Stimulated activated CD4-positive, alpha-beta T cell treated with anti-CD3 and anti-CD28 coated beads, Interleukin-1b, Interleukin-23, amount 100 ng/mL, for 4 hours (primary cell): ENCODE results near the gene TAS2R40.
"Not testable (repeated sequence)": the region's sequence is repeated elsewhere in the genome, so short reads cannot be mapped to it uniquely, and the experiment has no call there.

Experiments used
- DNase-seq, 2 donors: peaks; one replicate each; pipeline ENCODE4 v3.0.0-alpha.2; 2020; ENCODE audit warnings: low read depth in 2 of 2

The TAS2R40 gene

DNA sequence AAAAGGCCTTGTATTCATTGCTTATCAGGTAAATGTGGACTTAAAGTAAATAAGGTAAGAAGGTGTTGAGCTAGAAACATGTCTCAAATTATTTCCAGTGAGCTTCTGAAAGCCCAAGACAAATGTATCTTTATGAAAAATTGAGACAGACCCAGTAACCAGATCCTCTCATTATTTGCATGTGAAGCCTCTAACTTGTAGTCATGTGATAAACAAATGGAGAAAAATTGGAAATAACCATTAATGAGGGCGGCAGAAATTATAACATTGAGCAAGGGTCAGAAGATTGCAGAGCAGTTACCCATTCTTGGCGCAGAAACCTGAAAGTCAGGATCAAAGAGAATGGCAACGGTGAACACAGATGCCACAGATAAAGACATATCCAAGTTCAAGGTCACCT is at the start of gene TAS2R40:
TAS2R40 (plus strand) TSS at position 301 of the 400 bp plus-strand sequence; CDS start at position 343, 42 bp downstream.
- DNase-seq: no peak

DNA sequence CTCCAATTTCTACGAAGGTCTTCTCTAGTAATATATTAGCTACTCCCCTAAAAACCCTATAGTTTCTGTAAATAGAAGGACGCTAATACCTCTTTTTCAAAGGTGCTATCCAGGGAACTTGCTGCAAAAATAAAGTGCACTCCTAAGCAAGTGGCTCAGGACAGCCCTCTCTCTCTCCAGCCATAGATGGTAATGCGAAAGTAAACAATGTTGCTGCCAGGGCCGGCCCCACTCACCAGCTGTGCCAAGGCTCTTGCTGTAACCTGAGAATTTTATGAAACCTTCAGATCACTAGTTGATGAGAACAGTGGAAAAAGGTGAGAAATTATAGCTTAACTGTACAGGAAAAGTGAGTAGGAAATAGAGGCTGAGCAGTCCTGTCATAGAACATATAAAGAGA is 49.5 kb upstream of the TAS2R40 start:
- no peak for DNase-seq

DNA sequence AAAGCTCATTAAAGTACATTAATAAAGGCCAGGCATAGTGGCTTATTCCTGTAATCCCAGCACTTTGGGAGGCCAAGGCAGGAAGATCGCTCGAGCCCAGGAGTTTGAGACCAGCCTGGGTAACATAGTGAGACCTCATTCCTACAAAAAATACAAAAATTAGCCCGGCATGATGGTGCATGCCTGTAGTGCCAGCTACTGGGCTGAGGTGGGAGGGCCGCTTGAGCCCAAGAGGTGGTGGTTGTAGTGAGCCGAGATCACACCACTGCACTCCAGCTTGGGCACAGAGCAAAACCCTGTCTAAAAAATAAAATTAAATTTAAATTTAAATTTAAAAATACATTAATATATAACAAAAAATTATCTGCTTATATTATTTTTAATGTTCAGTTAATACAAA is 45.7 kb upstream of the TAS2R40 start:
- no peak for DNase-seq

DNA sequence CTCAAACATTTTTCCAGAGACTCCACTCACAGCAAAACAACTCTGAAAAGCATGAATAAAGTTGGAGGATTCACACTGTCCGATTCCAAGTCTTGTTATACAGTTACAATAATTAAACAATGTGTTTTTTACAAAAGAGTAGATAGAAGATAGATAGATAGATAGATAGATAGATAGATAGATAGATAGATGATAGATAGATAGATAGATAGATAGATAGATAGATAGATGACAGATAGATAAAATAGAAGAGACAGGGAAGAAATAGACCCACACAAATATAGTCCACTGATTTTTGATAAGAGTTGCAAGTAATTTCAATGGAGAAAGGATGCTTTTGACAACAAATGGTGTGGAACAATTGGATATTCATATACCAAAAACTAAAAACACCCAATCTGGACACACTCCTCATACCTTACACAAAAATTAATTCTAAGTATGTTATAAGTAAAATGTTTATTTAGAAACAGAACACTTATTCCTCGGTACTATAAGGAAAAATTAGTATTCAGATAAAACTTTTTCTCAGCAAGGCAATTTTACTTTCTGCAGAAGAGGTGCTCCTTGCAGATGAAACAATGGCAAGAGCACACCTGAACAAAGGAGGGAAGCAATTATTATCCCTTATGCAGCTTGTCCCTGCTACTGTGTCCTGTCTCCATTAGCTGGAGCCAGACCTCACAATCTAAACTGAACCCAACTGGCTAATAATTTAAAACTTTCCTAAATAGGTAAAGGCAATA is 44.3 kb upstream of the TAS2R40 start:
- DNase-seq: no peak

DNA sequence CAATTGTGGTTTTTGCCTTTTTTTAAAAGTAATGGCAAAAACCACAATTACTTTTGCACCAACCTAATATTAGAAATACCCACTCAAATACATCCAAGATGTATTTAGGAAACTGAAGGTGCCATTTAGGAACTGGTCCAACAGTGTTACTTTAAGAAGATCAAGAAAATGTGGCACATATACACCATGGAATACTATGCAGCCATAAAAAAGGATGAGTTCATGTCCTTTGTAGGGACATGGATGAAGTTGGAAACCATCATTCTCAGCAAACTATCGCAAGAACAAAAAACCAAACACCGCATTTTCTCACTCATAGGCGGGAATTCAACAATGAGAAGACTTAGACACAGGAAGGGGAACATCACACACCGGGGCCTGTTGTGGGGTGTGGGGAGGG is 41.1 kb upstream of the TAS2R40 start:
- DNase-seq: not testable (repeated sequence)

DNA sequence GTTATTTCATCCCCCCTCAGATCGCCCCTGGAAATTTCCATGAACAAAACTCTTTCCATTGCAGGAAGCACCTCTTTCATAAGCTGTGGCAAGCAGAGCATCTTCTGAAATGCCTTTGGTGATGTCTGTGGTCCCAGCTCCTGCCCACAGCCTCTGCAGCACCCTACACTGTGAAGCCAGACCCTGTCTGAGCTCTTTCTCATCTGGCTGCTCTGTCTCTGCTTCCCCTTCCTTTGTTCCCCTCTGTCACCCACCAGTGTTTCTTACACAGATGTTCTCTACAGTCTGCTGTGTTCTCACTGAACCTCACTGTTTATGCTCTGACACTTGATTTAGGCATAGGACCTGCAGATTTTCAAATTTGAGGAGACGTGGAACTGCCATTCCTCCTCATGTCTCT is 40.5 kb upstream of the TAS2R40 start:
- DNase-seq: no peak

DNA sequence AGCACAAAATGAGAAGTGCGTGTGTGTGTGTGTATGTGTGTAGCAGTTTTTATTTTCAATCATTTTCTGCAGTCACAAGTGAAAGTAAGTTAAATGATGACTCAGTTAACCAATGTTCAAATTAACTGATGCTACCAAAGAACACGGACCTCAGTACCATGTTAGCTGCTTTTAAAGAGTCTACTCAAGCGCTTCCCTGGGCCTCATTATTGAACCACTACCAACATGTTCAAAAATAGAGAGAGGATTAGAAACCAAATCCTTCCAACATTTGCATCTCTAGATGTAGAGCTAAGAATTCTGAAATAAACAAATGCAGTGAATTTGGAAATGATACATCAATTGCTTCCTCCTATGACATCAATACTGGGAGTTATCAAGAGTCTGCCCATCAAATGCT is 38.8 kb upstream of the TAS2R40 start, which contains the start of gene TAS2R39:
TAS2R39 (plus strand) TSS at position 396 of the 400 bp plus-strand sequence; CDS start at position 396, 0 bp downstream.
- DNase-seq: no peak

DNA sequence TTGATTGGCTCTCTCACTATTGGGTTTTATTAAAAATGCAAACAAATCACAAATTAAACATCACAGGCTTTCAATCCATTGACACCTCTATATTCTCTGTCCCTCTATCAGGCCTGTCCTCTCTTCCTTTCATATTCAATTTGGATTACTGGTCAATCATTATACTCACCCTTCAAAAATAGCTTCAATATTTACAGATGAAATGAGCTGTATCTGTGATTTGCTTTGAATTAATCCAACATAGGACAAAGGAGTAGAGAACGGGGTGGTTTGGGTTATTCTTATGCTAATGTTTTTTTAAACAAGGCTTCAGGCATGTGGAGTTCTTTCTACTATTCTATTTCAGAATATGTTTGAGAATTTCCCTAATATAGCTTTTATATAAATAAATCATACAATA is 36.3 kb upstream of the TAS2R40 start:
- no peak for DNase-seq

DNA sequence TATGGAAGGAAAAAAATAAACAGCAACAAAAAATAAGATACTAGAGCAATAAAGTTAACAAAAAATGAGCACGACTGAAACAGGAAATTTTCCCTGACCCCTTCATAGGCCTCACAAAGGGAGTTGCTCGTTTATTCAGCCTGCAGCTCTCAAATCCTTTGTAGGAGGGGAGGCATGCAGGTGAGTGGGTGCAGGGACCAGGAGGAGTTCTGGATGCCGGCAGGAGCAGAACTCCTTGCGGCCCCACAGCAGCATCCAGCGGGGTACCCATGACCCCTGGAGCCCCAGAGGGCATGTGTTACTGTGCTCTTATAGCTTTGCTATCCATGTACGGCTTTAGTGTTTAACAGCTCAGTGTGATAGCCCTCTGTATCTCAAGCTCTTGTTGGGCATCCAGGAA is 32.8 kb upstream of the TAS2R40 start:
- no peak for DNase-seq

DNA sequence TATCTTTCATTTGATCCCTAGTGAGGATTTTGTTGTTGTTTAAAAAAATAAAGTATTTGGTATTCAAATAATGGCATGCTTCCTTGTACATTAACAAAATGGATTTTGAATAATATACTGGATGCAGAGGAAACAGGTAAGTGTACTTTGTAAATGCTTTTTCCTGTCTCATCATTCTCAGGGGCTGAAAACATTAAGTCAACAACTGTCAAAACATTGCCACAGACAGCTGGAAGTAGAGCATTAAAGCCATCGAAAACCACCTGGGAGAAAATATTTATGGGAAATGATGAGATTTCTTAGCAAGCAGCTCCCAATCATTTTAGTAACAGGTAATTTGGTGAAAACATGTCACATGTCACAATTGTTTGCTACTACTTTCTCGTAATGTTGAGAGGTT is 28.0 kb upstream of the TAS2R40 start:
- no peak for DNase-seq

DNA sequence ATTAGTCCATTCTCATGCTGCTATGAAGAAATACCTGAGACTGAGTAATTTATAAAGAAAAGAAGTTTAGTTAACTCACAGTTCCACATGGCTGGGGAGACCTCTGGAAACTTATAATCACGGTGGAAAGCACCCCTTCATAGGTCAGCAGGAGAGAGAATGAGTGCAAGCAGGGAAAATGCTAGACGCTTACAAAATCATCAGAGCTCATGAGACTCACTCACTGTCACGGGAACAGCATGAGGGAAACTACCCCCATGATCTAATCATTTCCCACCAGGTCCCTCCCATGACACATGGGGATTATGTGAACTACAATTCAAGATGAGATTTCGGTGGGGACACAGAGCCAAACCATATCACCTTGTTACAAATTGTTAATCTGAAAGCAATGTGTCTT is 22.8 kb upstream of the TAS2R40 start:
- no peak for DNase-seq

DNA sequence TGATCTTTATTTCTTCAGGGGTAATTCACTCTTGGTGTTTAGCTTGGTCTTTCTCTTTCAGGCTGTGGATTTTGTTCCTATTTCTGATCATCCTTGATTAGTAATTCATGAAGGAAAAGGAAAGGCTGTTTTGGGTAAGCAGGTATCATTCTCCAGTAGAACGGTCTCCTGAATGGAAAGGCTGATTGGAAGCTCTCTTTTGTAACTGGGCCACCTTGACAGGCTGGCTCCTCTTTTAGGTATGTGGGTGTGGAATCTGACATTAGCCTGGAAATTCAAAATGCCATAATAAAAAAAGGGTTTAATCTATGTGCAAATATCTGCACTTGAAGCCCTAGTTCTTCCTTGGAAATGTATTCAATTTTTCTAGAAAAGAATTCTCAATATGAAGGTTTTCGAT is 19.7 kb upstream of the TAS2R40 start:
- no peak for DNase-seq

DNA sequence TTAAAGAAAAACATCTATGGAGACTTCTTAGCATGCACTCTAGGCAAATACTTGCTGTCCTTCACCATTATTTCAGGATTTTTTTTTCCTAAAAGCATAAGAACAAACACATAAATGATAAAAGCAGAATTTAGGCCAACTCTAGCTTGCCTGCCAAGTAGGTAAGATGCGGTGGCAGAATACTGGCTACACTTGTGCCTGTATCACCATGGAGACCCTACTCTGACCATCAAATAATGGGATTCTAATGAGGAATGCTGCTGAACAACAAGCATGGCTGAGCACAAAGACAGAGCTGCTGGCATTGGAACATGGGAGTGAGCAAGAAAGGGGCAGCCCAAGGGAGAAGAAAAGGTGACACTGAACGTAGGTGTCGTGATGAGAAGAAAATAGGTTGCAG is 18.5 kb upstream of the TAS2R40 start:
- no peak for DNase-seq

DNA sequence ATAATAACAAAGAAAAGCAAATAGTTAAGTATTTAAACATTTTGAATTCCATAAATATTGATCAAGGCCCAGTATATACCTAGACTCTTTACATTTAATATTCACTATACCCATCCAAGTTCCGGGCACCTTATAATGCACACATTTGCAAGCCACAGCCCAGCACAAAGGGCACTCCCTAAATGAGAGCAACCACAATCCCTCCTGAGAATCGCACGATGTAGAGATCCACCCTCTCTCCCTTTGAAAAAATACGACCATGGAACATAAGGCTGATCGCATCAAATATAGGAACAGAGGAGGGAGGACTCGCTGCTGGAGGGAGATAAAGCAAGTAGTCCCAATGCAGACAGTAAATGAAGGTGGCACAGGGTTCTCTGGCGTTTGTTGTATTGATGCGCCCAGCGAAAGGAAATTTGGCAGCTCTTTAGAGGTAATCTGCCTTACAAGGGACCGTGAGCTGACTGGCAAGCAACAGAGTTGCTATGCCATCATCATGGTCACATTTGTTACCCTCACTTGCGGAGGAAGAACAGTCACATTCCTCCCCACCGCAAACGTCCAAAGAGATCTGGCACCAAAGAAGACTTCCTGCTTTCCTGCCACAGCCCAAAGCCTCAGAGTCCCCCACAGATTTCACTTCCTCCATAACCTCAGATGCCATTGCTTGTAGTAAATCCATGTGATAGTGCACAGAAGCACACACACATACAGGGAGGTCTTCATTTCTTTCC is 16.1 kb upstream of the TAS2R40 start:
- DNase-seq: no peak

DNA sequence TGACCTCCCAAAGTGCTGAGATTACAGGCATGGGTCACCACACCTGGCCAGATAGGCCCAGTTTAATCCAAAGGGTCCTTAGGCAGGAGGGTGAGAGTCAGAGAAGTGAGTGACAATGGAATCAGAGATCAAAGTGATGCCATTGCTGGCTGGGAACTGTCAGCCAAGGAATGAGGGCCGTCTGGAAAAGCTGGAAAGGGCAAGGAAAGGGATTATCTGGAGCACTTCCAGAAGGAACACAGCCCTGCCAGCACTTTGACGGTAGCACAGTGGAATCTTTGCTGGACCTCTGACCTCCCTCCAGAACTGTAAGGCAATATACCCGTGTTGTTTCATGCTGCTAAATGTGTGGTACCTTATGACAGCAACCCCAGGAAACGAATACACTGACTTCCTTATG is 11.3 kb upstream of the TAS2R40 start:
- DNase-seq: no peak

DNA sequence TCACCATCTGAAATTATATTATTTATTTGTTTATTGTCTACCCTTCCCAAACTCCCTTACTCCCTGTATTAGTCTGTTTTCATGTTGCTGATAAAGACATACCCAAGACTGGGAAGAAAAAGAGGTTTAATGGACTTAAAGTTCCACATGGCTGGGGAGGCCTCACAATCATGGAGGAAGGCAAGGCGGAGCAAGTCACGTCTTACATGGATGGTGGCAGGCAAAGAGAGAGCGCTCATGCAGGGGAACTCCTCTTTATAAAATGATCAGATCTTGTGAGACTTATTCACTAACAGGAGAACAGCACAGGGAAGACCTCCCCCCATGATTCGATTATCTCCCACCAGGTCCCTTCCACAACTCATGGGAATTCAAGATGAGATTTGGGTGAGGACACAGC is 8.4 kb upstream of the TAS2R40 start:
- DNase-seq: not testable (repeated sequence)

DNA sequence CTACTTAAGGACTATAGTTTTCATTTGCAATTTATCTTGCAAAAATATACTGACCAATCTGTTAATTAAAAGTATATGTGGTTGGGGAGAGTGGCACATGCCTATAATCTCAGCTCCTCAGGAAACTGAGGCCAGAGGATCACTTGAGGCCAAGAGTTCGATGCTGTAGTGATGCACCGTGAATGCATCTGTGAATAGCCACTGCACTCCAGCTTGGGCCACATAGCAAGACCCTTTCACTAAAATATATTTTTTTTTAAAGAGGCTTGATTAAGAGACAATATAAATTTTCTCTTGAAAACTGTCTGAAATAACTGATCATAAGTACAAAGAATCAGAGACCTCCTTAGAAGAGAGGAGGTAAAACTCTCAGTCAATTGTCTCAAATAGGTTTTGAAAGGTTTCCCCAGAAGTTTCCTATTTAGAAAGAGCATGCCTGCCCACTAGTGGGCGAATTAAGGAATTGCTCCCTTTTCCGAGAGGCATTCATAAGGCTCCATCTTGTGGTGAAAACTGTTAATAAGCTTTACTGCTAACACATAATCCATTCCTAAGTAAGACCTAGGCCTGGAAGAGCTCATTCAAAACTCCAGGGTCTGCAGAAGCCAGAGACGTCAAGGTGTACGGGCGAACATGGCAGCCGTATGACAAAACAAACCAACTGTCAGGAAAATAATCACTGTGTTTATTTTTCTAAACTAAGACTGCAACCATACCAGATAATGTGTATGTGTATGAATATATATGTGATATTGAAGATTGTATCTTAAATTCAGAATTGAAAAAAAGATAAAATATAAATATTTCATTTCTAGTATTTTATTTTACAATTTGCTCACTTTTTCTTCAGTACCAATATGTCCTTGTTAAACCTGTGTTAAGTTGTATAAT is 6.8 kb upstream of the TAS2R40 start:
- peak; percentile 17 to 47 for DNase-seq

DNA sequence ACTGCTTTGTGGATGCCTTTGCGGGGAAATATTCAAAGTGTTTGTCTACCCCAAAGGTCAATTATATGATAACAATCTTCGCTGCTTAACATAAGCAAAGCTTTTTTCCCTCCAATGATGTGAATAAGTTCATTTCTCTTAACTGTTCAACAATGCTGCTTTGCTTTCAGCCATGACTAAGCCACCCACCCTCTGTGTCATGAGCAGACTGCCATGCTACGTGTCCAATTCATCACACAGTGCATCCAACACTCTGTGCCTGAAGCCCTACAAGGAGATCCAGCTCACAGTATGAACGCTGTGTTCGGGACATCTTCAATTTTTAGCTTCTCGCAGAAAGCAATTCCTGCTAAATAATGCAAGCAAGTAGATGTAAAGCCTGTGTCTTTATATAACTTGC is 5.7 kb upstream of the TAS2R40 start:
- DNase-seq: no peak

DNA sequence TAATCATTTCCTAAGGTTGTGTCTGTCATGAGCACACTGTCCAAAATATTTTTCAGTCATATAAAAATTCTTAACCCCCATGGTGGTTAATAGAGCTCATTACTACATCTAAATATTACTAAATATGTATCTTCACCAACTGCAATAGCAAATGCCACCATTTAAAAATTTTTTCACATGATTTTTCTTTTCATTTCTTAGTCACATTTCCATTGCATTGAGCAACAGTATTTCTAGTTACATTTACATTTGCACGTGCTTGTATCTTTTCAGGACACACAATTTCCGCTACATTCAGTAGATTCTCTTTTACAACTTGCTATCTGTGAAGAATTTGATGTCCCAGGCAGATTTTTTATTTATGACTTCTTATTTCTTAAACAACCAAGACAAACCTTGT is 5.2 kb upstream of the TAS2R40 start:
- DNase-seq: no peak

DNA sequence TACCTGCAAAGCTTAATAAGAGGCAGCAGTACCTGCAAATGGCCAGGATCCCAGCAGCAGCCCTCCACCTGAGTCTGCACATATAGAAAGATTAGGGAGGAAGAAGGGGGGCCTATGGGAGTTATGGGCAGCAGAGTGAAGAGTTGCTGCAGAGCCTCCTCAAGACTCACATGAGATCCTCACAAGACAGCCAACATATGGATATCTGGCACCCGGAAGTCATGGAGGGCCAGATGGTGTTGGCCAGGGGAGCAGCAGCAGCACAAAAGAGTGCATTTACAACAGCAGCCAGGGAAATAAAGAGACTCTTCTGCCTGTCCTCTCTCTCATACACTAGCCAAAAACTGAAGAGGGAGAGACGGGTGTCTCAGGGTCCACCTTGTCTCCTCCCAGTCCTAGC is 4.0 kb upstream of the TAS2R40 start:
- no peak for DNase-seq

DNA sequence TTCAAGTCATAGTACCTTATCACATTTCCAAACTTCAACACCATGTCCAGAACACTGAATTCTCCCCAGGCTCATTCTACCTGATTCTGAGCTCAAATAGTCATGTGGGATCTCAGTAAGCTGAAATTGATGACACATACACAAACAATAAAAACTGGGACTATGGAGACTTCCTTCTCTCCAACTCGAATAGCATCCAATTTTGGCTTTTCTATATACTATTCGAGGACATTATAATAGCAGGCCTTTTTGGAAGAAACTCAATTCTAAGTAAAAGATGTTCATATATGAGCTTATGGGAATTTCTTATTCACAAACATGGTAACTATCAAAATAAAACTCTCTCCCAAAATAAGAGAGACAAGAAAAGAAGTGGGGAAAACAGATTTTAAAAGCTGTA is 551 bp upstream of the TAS2R40 start:
- no peak for DNase-seq

DNA sequence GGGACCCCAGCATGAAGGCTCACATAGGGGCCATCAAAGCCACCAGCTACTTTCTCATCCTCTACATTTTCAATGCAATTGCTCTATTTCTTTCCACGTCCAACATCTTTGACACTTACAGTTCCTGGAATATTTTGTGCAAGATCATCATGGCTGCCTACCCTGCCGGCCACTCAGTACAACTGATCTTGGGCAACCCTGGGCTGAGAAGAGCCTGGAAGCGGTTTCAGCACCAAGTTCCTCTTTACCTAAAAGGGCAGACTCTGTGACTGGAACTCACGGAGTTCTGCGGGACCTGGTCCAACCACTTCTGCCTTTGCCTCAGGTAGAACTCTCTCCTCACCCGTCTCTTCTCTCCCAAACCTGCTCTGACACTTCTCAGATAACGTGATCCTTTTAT is 945 bp downstream of the TAS2R40 start:
- DNase-seq: no peak
